ENCODE measurements around the gene TCF4.

- no peak for TF ChIP-seq CTCF (conservative IDR thresholded peaks at IDR 0.05; ENCODE audit: low read length)
- TF ChIP-seq EZH2phosphoT487 (IDR thresholded peaks at IDR 0.05; ENCODE audit: borderline replicate concordance, low read depth, low read length) = no peak
Measured at GRCh38 chr18:55236150-55236931, 351.7 kb downstream of the TCF4 start.

Measured in OCI-LY7 (cell line).